GM12878 (cell line): ENCODE data around the gene RAP1GDS1. TPM values are rescaled to one million over a fixed set of nuclear protein-coding genes. Genes with fewer than 3 reads are reported as not detected.

Experiments
- ATAC-seq: fragments of 200-7000 bp; cut with Tn5 transposase; 3 replicates; pipeline ENCODE4 v1.9.1; 2020; ENCODE audit warnings: mild to moderate bottlenecking, moderate library complexity
- BruUV-seq: library from RNA; stranded (reverse); fragments of 400-500 nt; replicated peaks from 2 replicates; lab custom pipeline; 2021; lab: Mats Ljungman, UMichigan
- CTCF ChIA-PET: fragments of 300-600 bp; sonication (Branson Sonifier 250); formaldehyde crosslinking; extraction: SDS; loops from one replicate; lab custom pipeline; 2021; ENCODE audit warnings: inconsistent platforms; lab: Yijun Ruan, JAX
- POLR2A ChIA-PET: fragments of 350-600 bp; formaldehyde crosslinking; extraction: SDS; loops from one replicate; lab custom pipeline; 2021; ENCODE audit warnings: inconsistent platforms; lab: Charles Lee
- RAD21 ChIA-PET: fragments of 300-600 bp; sonication (Branson Sonifier 250); formaldehyde crosslinking; loops from one replicate; lab custom pipeline; 2023; ENCODE audit warnings: antibody characterized with exemption; ENCODE audit not compliant: unreplicated experiment; lab: Charles Lee
- SMC1A ChIA-PET: fragments of 300-600 bp; sonication (Branson Sonifier 250); formaldehyde crosslinking; loops from one replicate; lab custom pipeline; 2023; ENCODE audit not compliant: unreplicated experiment, uncharacterized antibody; lab: Charles Lee
- DNase-seq: peaks from one replicate; pipeline ENCODE4 v3.0.0-alpha.2; 2011; ENCODE audit warnings: low read depth, low spot score
- FAIRE-seq: peaks from 3 replicates; lab custom pipeline; 2011; peaks lifted over from hg19 to GRCh38; lab: Jason Lieb, UNC
- H2AFZ ChIP-seq: 2 replicates; pipeline ENCODE4 v1.6.0; 2011; ENCODE audit warnings: low read depth, low read length, control low read depth; ENCODE audit not compliant: control insufficient read depth
- H3K27ac ChIP-seq: 2 replicates; pipeline ENCODE4 v1.5.1; 2011; ENCODE audit warnings: control low read depth; ENCODE audit not compliant: control insufficient read depth, insufficient read depth
- H3K27me3 ChIP-seq, 2 experiments: replicated peaks in 1 of 2; 2 replicates each; pipeline versions ENCODE4 v1.6.0 to v1.6.1; 2011; ENCODE audit warnings: low read length in 1 of 2; ENCODE audit not compliant: control insufficient read depth in 2 of 2, insufficient read depth in 2 of 2
- H3K36me3 ChIP-seq, 2 experiments: 2 replicates each; pipeline ENCODE4 v1.5.1; 2011; ENCODE audit warnings: low read length in 1 of 2; ENCODE audit not compliant: control insufficient read depth in 2 of 2, insufficient read depth in 2 of 2
- H3K4me1 ChIP-seq: 2 replicates; pipeline ENCODE4 v1.6.1; 2011; ENCODE audit warnings: mild to moderate bottlenecking, low read length, moderate library complexity, mixed read lengths; ENCODE audit not compliant: control insufficient read depth, insufficient read depth
- H3K4me2 ChIP-seq: 2 replicates; pipeline ENCODE4 v1.6.0; 2011; ENCODE audit warnings: control low read depth; ENCODE audit not compliant: control insufficient read depth, insufficient read depth
- H3K4me3 ChIP-seq: fragments of 200-600 bp; sonication (generic); 2 replicates; pipeline ENCODE4 v1.5.1; 2016
- H3K79me2 ChIP-seq: 2 replicates; pipeline ENCODE4 v1.6.0; 2011; ENCODE audit warnings: low read length; ENCODE audit not compliant: control insufficient read depth, insufficient read depth
- H3K9ac ChIP-seq: 2 replicates; pipeline ENCODE4 v1.8.0; 2011; ENCODE audit warnings: low read length, control low read depth, mixed read lengths; ENCODE audit not compliant: control insufficient read depth, insufficient read depth
- H3K9me3 ChIP-seq: replicated peaks from 3 replicates; pipeline ENCODE4 v1.5.1; 2011; ENCODE audit warnings: mild to moderate bottlenecking, low read length; ENCODE audit not compliant: control insufficient read depth, insufficient read depth
- H4K20me1 ChIP-seq: 2 replicates; pipeline ENCODE4 v1.6.0; 2011; ENCODE audit not compliant: control insufficient read depth, insufficient read depth
- PRDM15 ChIP-seq: fragments of 450-650 bp; formaldehyde crosslinking; IDR thresholded peaks from 2 replicates; pipeline ENCODE4 v1.4.0; 2020; ENCODE audit warnings: mild to moderate bottlenecking, moderate library complexity
- ZBED1 ChIP-seq: IDR thresholded peaks from 2 replicates; pipeline ENCODE4 v1.6.1; 2016; ENCODE audit warnings: borderline replicate concordance
- WGBS: methylation state at CpG from one replicate; pipeline ENCODE4 v1.1.6; 2016; ENCODE audit warnings: low lambda C conversion rate; ENCODE audit not compliant: insufficient replicate concordance, insufficient coverage; ENCODE audit errors: missing lambda C conversion rate; 5-methylcytosine and 5-hydroxymethylcytosine counted together
- in situ Hi-C: fragments of 300-500 bp; cut with MboI; formaldehyde crosslinking; loops from 9 replicates; pipeline ENCODE4 v1.14.3; 2018; ENCODE audit warnings: mixed read lengths
- intact Hi-C: fragments of 100-400 bp; cut with micrococcal nuclease; formaldehyde crosslinking; loops from one replicate; pipeline ENCODE4 v1.14.2; 2022; ENCODE audit not compliant: unreplicated experiment
- polyA plus RNA-seq, 11 experiments: library from polyadenylated mRNA; depleted of rRNA in 4 of 11; unstranded in 6 of 11; stranded (reverse) in 5 of 11; fragments of >200 nt; fragmentation: Nextera tagmentation in 4 of 11; fragmentation: Illumina TruSeq in 1 of 11; extraction: Ambion mirVana in 4 of 11; extraction: Trizol in 1 of 11; gene quantifications; 1 replicate in 1 of 11; 2 replicates in 10 of 11; pipeline versions ENCODE4 v1.2.1 to v1.2.3, GENCODE V29; 2011 to 2016; ENCODE audit warnings: inconsistent platforms in 2 of 11, missing spikeins in 2 of 11, low read depth in 1 of 11
- total RNA-seq, 4 experiments: library from RNA; depleted of rRNA in 3 of 4; stranded (reverse); fragments of >200 nt in 3 of 4; fragmentation: Illumina TruSeq in 1 of 4; extraction: Trizol in 1 of 4; gene quantifications; 2 replicates each; pipeline versions ENCODE4 v1.2.1 to v1.2.3, GENCODE V29; 2013 to 2021

The RAP1GDS1 gene
- total and polyA plus RNA-seq, 10 of the 15 experiments (the other 5 are each of a cell fraction or from before 2014, with no cell fraction given): 12.0 to 30.5 (median 20.7) TPM

GRCh38 chr4:98484031-98484430, 222.8 kb downstream of the RAP1GDS1 start:
- H2AFZ ChIP-seq: no peak overlapping the region
- WGBS: 71% methylated on average over 3 of the region's 3 CpGs
- ChIA-PET CTCF (interaction anchor here (0.6 to 4.0 kb wide), 7 partner anchors 9 to 511 kb away, joined by 3 to 25 read pairs (median 4); partner anchors contain the start of gene METAP1), POLR2A (interaction anchor here (1.3 kb wide), 1 partner anchor 12 kb away, joined by 5 read pairs; no protein-coding TSS in a partner anchor), SMC1A (interaction anchor here (1.2 to 4.7 kb wide), 7 partner anchors 9 to 178 kb away, joined by 4 to 37 read pairs (median 11); no protein-coding TSS in a partner anchor), RAD21 (interaction anchor here (0.8 to 2.7 kb wide), 5 partner anchors 16 to 174 kb away, joined by 3 to 10 read pairs (median 7); partner anchors contain the start of gene TSPAN5)
- no peak overlapping the region for H3K4me3 ChIP-seq
- H3K9me3 ChIP-seq: no peaks in the 10 kb centered on the region
- no peak for DNase-seq
- no peak overlapping the region for H3K4me2 ChIP-seq
- no peak for ATAC-seq
- no peak for FAIRE-seq
- no TSS peak for BruUV-seq
- no peaks in the 10 kb centered on the region for H3K79me2 ChIP-seq
- H3K36me3 ChIP-seq: no peaks in the 10 kb centered on the region
- intact Hi-C loops: loop anchor here (5.0 kb wide), 2 partner anchors 118 to 178 kb away; no protein-coding TSS in a partner anchor
- no peak overlapping the region for H3K27ac ChIP-seq
- TF ChIP-seq PRDM15 (CRISPR knock-in tag): no peak
- TF ChIP-seq ZBED1: no peak
- H3K4me1 ChIP-seq: peaks cover 9% of the 10 kb centered on the region
- H3K9ac ChIP-seq: no peak overlapping the region
- no peaks in the 10 kb centered on the region for H3K27me3 ChIP-seq
- no peaks in the 10 kb centered on the region for H4K20me1 ChIP-seq
- in situ Hi-C loops: no loop called here
